Smooth muscle cell (in vitro differentiated cells): ENCODE data around the gene SRC. TPM values are rescaled to one million over a fixed set of nuclear protein-coding genes. Genes with fewer than 3 reads are reported as not detected.

Experiments used
- DNase-seq: peaks from one replicate; lab custom pipeline; 2025; ENCODE audit not compliant: unreplicated experiment; lab: John Stamatoyannopoulos, UW
- H2AFZ ChIP-seq: fragments of 200-600 bp; sonication (generic); 2 replicates; pipeline ENCODE4 v1.6.0; 2016; ENCODE audit warnings: antibody characterized with exemption, low read depth, mild to moderate bottlenecking
- H3F3A ChIP-seq: fragments of 200-600 bp; sonication (generic); 2 replicates; pipeline ENCODE4 v1.6.0; 2017; ENCODE audit warnings: antibody characterized with exemption, low read depth
- H3K27ac ChIP-seq: fragments of 200-600 bp; sonication (generic); 2 replicates; pipeline ENCODE4 v1.5.1; 2016; ENCODE audit warnings: low read depth, mild to moderate bottlenecking
- H3K27me3 ChIP-seq: fragments of 200-600 bp; sonication (generic); 2 replicates; pipeline ENCODE4 v1.6.1; 2016; ENCODE audit warnings: low read depth, mild to moderate bottlenecking
- H3K36me3 ChIP-seq: fragments of 200-600 bp; sonication (generic); 2 replicates; pipeline ENCODE4 v1.5.1; 2016; ENCODE audit warnings: low read depth
- H3K4me1 ChIP-seq: fragments of 200-600 bp; sonication (generic); 2 replicates; pipeline ENCODE4 v1.5.1; 2016; ENCODE audit warnings: low read depth
- H3K4me2 ChIP-seq: fragments of 200-600 bp; sonication (generic); 2 replicates; pipeline ENCODE4 v1.6.0; 2016; ENCODE audit warnings: mild to moderate bottlenecking
- H3K4me3 ChIP-seq: fragments of 200-600 bp; sonication (generic); 2 replicates; pipeline ENCODE4 v1.5.1; 2016; ENCODE audit warnings: mild to moderate bottlenecking
- H3K79me2 ChIP-seq: fragments of 200-600 bp; sonication (generic); 2 replicates; pipeline ENCODE4 v1.6.0; 2016; ENCODE audit warnings: low read depth, mild to moderate bottlenecking
- H3K9ac ChIP-seq: fragments of 200-600 bp; sonication (generic); 2 replicates; pipeline ENCODE4 v1.6.0; 2016; ENCODE audit warnings: low read depth
- H3K9me3 ChIP-seq: fragments of 200-600 bp; sonication (generic); replicated peaks from 2 replicates; pipeline ENCODE4 v1.5.1; 2016; ENCODE audit warnings: low read depth
- H4K20me1 ChIP-seq: fragments of 200-600 bp; sonication (generic); 2 replicates; pipeline ENCODE4 v1.6.0; 2016; ENCODE audit warnings: low read depth
- CTCF ChIP-seq: fragments of 200-600 bp; sonication (generic); IDR thresholded peaks from 2 replicates; pipeline ENCODE4 v1.5.1; 2017; ENCODE audit warnings: borderline replicate concordance, mild to moderate bottlenecking, antibody characterized with exemption; ENCODE audit not compliant: insufficient read depth, poor library complexity, severe bottlenecking
- polyA plus RNA-seq: library from polyadenylated mRNA; unstranded; fragments of >200 nt; fragmentation: Nextera tagmentation; extraction: Ambion mirVana; gene quantifications from 2 replicates; pipeline ENCODE4 v1.2.1, GENCODE V29; 2016
- total RNA-seq: library from RNA; depleted of rRNA; stranded (reverse); fragments of >200 nt; gene quantifications from 2 replicates; pipeline ENCODE4 v1.2.3, GENCODE V29; 2014

SRC gene
- total and polyA plus RNA-seq, 2 experiments from 2014 or later, result 26.0 to 36.5 TPM

- Histone ChIP-seq H3K9ac (no peak overlapping the region), H3K27me3 (no peaks in the 10 kb centered on the region), H3K27ac (no peak overlapping the region), H4K20me1 (no peaks in the 10 kb centered on the region), H2AFZ (no peak overlapping the region), H3K4me2 (no peak overlapping the region), H3F3A (no peaks in the 10 kb centered on the region), H3K4me3 (no peak overlapping the region), H3K36me3 (no peaks in the 10 kb centered on the region), H3K79me2 (no peaks in the 10 kb centered on the region), H3K4me1 (no peaks in the 10 kb centered on the region), H3K9me3 (no peaks in the 10 kb centered on the region)
- no peak for DNase-seq
- no peak for TF ChIP-seq CTCF
Measured at GRCh38 chr20:37454636-37455385, 108.9 kb downstream of the SRC start.

Other genes with a start within 250 kb of the SRC start
- gene RPN2, start 166.8 kb upstream of the SRC start, total RNA-seq, result 325 and 363 TPM in 2 replicates
- gene RPN2, start 166.8 kb upstream of the SRC start, polyA plus RNA-seq, result 349 and 372 TPM in 2 replicates
- gene MROH8, start 166.6 kb upstream of the SRC start, total RNA-seq, result 1.6 and 2.2 TPM in 2 replicates
- 0.81 and 2.8 TPM in 2 replicates for gene MROH8, start 166.6 kb upstream of the SRC start, polyA plus RNA-seq
- gene GHRH, start 84.3 kb upstream of the SRC start, total RNA-seq, result not detected in 2 replicates
- not detected in 2 replicates for gene GHRH, start 84.3 kb upstream of the SRC start, polyA plus RNA-seq
- gene MANBAL, start 56.5 kb upstream of the SRC start, total RNA-seq, result 28.1 and 33.7 TPM in 2 replicates
- gene MANBAL, start 56.5 kb upstream of the SRC start, polyA plus RNA-seq, result 86.2 and 89.0 TPM in 2 replicates
- gene NNAT, start 175.1 kb downstream of the SRC start, total RNA-seq, result 6.5 TPM in 1 of 2 replicates, not detected in the other
- gene NNAT, start 175.1 kb downstream of the SRC start, polyA plus RNA-seq, result 0.22 and 0.35 TPM in 2 replicates
- gene BLCAP, start 181.7 kb downstream of the SRC start, total RNA-seq, result 45.9 and 50.7 TPM in 2 replicates
- gene BLCAP, start 181.7 kb downstream of the SRC start, polyA plus RNA-seq, result 34.2 and 49.2 TPM in 2 replicates